ENCODE results near the gene UCHL5.

Gene UCHL5

GRCh38 chr1:193025218-193025617, 33.9 kb downstream of the UCHL5 start:
- FAIRE-seq (no peak), DNase-seq (ENCODE audit: insufficient read length, low spot score) (no peak)
- no peak for TF ChIP-seq CTCF (IDR thresholded peaks at IDR 0.05; ENCODE audit: insufficient read depth, missing control alignments)

- peak; percentile 88 for TF ChIP-seq CTCF (IDR thresholded peaks at IDR 0.05; ENCODE audit: insufficient read depth, missing control alignments)
- DNase-seq (ENCODE audit: insufficient read length, low spot score) (no peak), FAIRE-seq (peak; percentile 91)
Observed at GRCh38 chr1:193019442-193020026, 39.6 kb downstream of the UCHL5 start.

GRCh38 chr1:193016788-193017187, 42.4 kb downstream of the UCHL5 start:
- DNase-seq (ENCODE audit: insufficient read length, low spot score) (no peak), FAIRE-seq (peak; percentile 95)
- TF ChIP-seq CTCF (IDR thresholded peaks at IDR 0.05; ENCODE audit: insufficient read depth, missing control alignments): no peak

GRCh38 chr1:193014400-193014799, 44.8 kb downstream of the UCHL5 start:
- FAIRE-seq: peak; percentile 90
- no peak for DNase-seq (ENCODE audit: insufficient read length, low spot score)
- no peak for TF ChIP-seq CTCF (IDR thresholded peaks at IDR 0.05; ENCODE audit: insufficient read depth, missing control alignments)

- FAIRE-seq: no peak
- no peak for DNase-seq (ENCODE audit: insufficient read length, low spot score)
- no peak for TF ChIP-seq CTCF (IDR thresholded peaks at IDR 0.05; ENCODE audit: insufficient read depth, missing control alignments)
Observed at GRCh38 chr1:193013707-193014106, 45.5 kb downstream of the UCHL5 start.

- DNase-seq (ENCODE audit: insufficient read length, low spot score) (no peak), FAIRE-seq (no peak)
- no peak for TF ChIP-seq CTCF (IDR thresholded peaks at IDR 0.05; ENCODE audit: insufficient read depth, missing control alignments)
Observed at GRCh38 chr1:193013005-193013404, 46.2 kb downstream of the UCHL5 start.

- FAIRE-seq: no peak
- TF ChIP-seq CTCF (IDR thresholded peaks at IDR 0.05; ENCODE audit: insufficient read depth, missing control alignments): no peak
- no peak for DNase-seq (ENCODE audit: insufficient read length, low spot score)
Observed at GRCh38 chr1:193011406-193011805, 47.8 kb downstream of the UCHL5 start.

Measured in D721Med (cell line).